Fibroblast of lung (primary cell): ENCODE results near the gene CLK4. TPM values are rescaled to one million over a fixed set of nuclear protein-coding genes. Genes with fewer than 3 reads are reported as not detected.

Experiments
- DNase-seq, 2 donors: peaks; one replicate each; pipeline versions ENCODE4 v3.0.0 to v3.0.0-alpha.2; 2010; ENCODE audit warnings: low read depth in 2 of 2
- H2AFZ ChIP-seq: 2 replicates; pipeline ENCODE4 v1.5.1; 2012; ENCODE audit warnings: low read length, control low read depth, inconsistent platforms
- H3K27ac ChIP-seq: 2 replicates; pipeline ENCODE4 v1.5.1; 2011; ENCODE audit warnings: low read length, control low read depth; ENCODE audit not compliant: insufficient read depth
- H3K27me3 ChIP-seq: 2 replicates; pipeline ENCODE4 v1.5.1; 2011; ENCODE audit warnings: mild to moderate bottlenecking, low read length; ENCODE audit not compliant: control insufficient read depth, insufficient read depth
- H3K36me3 ChIP-seq: 2 replicates; pipeline ENCODE4 v1.5.1; 2011; ENCODE audit warnings: low read length; ENCODE audit not compliant: control insufficient read depth, insufficient read depth
- H3K4me1 ChIP-seq: 2 replicates; pipeline ENCODE4 v1.5.1; 2011; ENCODE audit warnings: low read length; ENCODE audit not compliant: control insufficient read depth, insufficient read depth; ENCODE audit errors: extremely low read depth
- H3K4me2 ChIP-seq: 2 replicates; pipeline ENCODE4 v1.5.1; 2011; ENCODE audit warnings: low read length, control low read depth; ENCODE audit not compliant: insufficient read depth; ENCODE audit errors: extremely low read depth
- H3K4me3 ChIP-seq, 4 experiments: fragments of 200-600 bp in 1 of 4; sonication (generic) in 1 of 4; replicated peaks in 1 of 4; 2 replicates each; pipeline ENCODE4 v1.5.1; 2011 to 2016; ENCODE audit warnings: low read length in 4 of 4, low read depth in 3 of 4, mild to moderate bottlenecking in 3 of 4, control low read depth in 2 of 4, inconsistent platforms in 1 of 4, mixed read lengths in 1 of 4; ENCODE audit not compliant: insufficient read depth in 1 of 4; ENCODE audit errors: control extremely low read depth in 1 of 4
- H3K79me2 ChIP-seq: 2 replicates; pipeline ENCODE4 v1.5.1; 2012; ENCODE audit warnings: mild to moderate bottlenecking, low read length, inconsistent platforms; ENCODE audit not compliant: control insufficient read depth, insufficient read depth
- H3K9ac ChIP-seq: 2 replicates; pipeline ENCODE4 v1.5.1; 2011; ENCODE audit warnings: mild to moderate bottlenecking, low read length, control low read depth; ENCODE audit not compliant: insufficient read depth
- H3K9me3 ChIP-seq: 2 replicates; pipeline ENCODE4 v1.5.1; 2012; ENCODE audit warnings: low read depth, low read length; ENCODE audit not compliant: control insufficient read depth, insufficient read depth
- H4K20me1 ChIP-seq: 2 replicates; pipeline ENCODE4 v1.5.1; 2011; ENCODE audit warnings: low read length; ENCODE audit not compliant: control insufficient read depth, insufficient read depth; ENCODE audit errors: extremely low read depth
- EZH2 ChIP-seq: IDR thresholded peaks from 2 replicates; pipeline ENCODE4 v1.5.1; 2012; ENCODE audit warnings: low read length, control low read depth, mild to moderate bottlenecking; ENCODE audit errors: missing control alignments
- polyA plus RNA-seq, 2 donors: library from polyadenylated mRNA; depleted of rRNA in 1 of 2; stranded (reverse) in 1 of 2; unstranded in 1 of 2; fragments of >200 nt; gene quantifications; 2 replicates each; pipeline ENCODE4 v1.2.1, GENCODE V29; 2011 to 2012; ENCODE audit warnings: missing spikeins in 1 of 2
- total RNA-seq: library from RNA; depleted of rRNA; stranded (reverse); fragments of >200 nt; gene quantifications from 2 replicates; pipeline ENCODE4 v1.2.1, GENCODE V29; 2014
- TF ChIP-seq, protein P1 (sequence below), 2 donors: IDR thresholded peaks in 1 of 2; conservative IDR thresholded peaks in 1 of 2; 1 replicate in 1 of 2; 2 replicates in 1 of 2; pipeline ENCODE4 v1.5.1; 2011 to 2012; ENCODE audit warnings: low read length in 2 of 2, control low read depth in 1 of 2, inconsistent platforms in 1 of 2, low read depth in 1 of 2, mild to moderate bottlenecking in 1 of 2

The CLK4 gene
- total and polyA plus RNA-seq, 2 donors (not counting 1 experiment from before 2014, with no cell fraction given), result 20.7 to 27.9 TPM

DNA sequence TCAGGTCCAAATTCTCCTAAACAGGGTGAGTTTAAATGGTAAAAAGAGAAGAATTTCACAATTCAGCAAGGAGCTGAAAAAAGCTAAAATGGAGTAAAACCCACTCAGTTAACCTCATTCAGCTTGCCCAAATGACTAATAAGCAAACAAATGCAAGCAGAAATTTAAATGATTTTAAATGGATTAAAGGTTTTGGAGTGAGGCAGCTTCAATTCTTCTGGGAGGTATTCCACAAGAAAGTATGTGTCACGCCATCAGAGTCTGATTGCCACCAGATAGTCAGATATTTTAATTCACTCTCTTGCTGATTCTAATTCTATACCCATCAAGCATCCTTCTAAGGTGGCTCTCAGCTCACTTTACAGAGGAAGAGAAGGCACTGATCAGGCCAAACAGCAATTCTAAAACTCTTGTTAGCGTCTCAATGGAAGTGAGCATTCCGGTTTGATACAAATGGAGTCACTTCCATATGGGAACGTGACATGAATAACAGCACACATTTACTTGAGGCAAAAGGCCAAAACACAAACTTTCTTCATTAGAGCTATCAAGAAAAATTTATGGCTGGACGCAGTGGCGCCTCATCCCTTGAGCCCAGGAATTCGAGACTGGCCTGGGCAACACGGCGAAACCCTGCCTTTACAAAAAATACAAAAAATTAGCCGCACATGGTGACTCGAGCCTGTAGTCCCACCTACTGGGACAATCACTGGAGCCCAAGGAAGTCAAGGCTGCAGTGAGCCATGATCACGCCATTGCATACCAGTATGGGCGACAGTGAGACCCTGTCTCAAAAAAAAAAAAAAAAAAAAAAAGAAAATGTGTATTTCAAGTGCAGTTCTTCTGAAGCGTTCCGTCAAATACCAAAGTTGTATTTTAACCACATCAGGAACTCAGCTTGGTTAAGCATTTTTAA lies 2.0 kb downstream of the CLK4 start:
- TF ChIP-seq, protein P1, sequence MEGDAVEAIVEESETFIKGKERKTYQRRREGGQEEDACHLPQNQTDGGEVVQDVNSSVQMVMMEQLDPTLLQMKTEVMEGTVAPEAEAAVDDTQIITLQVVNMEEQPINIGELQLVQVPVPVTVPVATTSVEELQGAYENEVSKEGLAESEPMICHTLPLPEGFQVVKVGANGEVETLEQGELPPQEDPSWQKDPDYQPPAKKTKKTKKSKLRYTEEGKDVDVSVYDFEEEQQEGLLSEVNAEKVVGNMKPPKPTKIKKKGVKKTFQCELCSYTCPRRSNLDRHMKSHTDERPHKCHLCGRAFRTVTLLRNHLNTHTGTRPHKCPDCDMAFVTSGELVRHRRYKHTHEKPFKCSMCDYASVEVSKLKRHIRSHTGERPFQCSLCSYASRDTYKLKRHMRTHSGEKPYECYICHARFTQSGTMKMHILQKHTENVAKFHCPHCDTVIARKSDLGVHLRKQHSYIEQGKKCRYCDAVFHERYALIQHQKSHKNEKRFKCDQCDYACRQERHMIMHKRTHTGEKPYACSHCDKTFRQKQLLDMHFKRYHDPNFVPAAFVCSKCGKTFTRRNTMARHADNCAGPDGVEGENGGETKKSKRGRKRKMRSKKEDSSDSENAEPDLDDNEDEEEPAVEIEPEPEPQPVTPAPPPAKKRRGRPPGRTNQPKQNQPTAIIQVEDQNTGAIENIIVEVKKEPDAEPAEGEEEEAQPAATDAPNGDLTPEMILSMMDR (conservative IDR thresholded peaks at IDR 0.05 in 1 of 2, IDR thresholded peaks at IDR 0.05 in 1 of 2; ENCODE audit: low read depth in 1 of 2, low read length in 2 of 2), result no peak
- TF ChIP-seq EZH2, result no peak
- Histone ChIP-seq H3K79me2 (peaks cover 62% of the 10 kb centered on the region), H3K4me3 (peak overlapping the region; percentile 64 to 94 (median 82)), H4K20me1 (no peaks in the 10 kb centered on the region), H3K27ac (peak overlapping the region; percentile 80), H3K9ac (no peak overlapping the region), H3K36me3 (peaks cover 3% of the 10 kb centered on the region), H3K4me2 (peak overlapping the region; percentile 90), H3K4me1 (no peaks in the 10 kb centered on the region), H3K9me3 (no peaks in the 10 kb centered on the region), H2AFZ (no peak overlapping the region), H3K27me3 (no peaks in the 10 kb centered on the region)
- DNase-seq, result peak; percentile 17 to 33

DNA sequence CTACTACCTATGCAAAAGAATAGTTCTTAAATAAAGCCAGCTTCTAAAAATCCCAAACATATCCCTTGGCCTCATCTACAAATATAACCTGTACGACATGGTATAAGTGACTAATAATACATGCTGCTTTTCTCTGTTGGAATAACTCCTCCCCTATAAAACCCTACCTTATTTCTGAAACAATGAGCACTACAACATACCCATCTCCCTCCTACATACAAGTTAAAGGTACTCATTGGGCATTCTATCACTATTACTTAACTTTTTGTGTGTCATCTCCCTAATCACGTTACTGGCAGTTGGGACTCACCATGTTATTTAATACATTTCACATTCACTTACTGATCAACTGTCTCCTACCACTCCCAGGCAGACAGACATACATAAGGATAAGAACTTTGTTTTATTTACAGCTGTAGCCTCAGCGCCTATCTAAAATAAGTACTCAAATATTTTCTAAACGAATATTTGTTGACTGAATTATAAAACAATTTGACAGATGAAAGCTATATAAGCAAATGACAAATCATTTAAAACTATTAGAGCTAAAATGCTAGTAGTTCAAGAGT lies 4.1 kb downstream of the CLK4 start:
- H4K20me1 ChIP-seq, result no peaks in the 10 kb centered on the region
- peaks cover 5% of the 10 kb centered on the region for H3K36me3 ChIP-seq
- no peak for TF ChIP-seq EZH2
- TF ChIP-seq, protein P1 (conservative IDR thresholded peaks at IDR 0.05 in 1 of 2, IDR thresholded peaks at IDR 0.05 in 1 of 2; ENCODE audit: low read depth in 1 of 2, low read length in 2 of 2), result no peak
- H3K4me2 ChIP-seq, result no peak overlapping the region
- no peaks in the 10 kb centered on the region for H3K9me3 ChIP-seq
- peaks cover 65% of the 10 kb centered on the region for H3K79me2 ChIP-seq
- H3K27ac ChIP-seq, result no peak overlapping the region
- no peak overlapping the region for H2AFZ ChIP-seq
- no peaks in the 10 kb centered on the region for H3K4me1 ChIP-seq
- H3K4me3 ChIP-seq, result no peak overlapping the region
- H3K9ac ChIP-seq, result no peak overlapping the region
- DNase-seq, result no peak
- no peaks in the 10 kb centered on the region for H3K27me3 ChIP-seq

DNA sequence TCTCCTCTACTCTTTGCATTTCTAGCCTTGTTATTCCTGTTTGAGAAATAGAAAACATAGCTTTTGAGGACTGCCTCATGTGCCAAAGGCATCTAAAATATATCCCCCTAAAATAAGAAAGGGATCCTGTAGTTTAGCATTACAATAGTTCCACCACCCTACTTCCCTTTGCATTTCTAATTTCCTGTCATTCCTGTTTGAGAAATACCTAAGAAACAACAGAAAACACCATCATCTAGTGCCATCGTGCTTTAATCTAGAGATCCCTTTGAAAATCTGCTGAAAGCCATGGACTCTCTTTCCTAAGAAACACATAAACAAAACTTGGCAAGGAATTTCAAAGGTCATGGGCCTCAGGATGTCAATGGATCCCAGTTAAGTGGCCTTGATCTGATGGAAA lies 7.5 kb downstream of the CLK4 start:
- Histone ChIP-seq H3K4me1 (no peaks in the 10 kb centered on the region), H3K27ac (no peak overlapping the region), H2AFZ (no peak overlapping the region), H3K9ac (no peak overlapping the region), H3K4me2 (no peak overlapping the region), H3K79me2 (peaks cover 41% of the 10 kb centered on the region), H3K27me3 (no peaks in the 10 kb centered on the region), H3K36me3 (peaks cover 8% of the 10 kb centered on the region), H3K9me3 (no peaks in the 10 kb centered on the region), H4K20me1 (no peaks in the 10 kb centered on the region), H3K4me3 (no peak overlapping the region)
- no peak for DNase-seq
- TF ChIP-seq, protein P1 (conservative IDR thresholded peaks at IDR 0.05 in 1 of 2, IDR thresholded peaks at IDR 0.05 in 1 of 2; ENCODE audit: low read depth in 1 of 2, low read length in 2 of 2), result no peak
- no peak for TF ChIP-seq EZH2
